KOPT-K1 (cell line): ENCODE data around the gene KRTAP9-3.
"Not testable (repeated sequence)": the region's sequence is repeated elsewhere in the genome, so short reads cannot be mapped to it uniquely, and the experiment has no call there.

ENCODE experiments used
- H3K27ac ChIP-seq: fragments of 200-600 bp; sonication (generic); 2 replicates; pipeline ENCODE4 v1.5.1; 2016; ENCODE audit warnings: antibody characterized with exemption, mild to moderate bottlenecking, low read depth, low read length; ENCODE audit not compliant: poor library complexity, severe bottlenecking
- H3K36me3 ChIP-seq: fragments of 200-600 bp; sonication (generic); 2 replicates; pipeline ENCODE4 v1.5.1; 2017; ENCODE audit warnings: antibody characterized with exemption, mild to moderate bottlenecking, low read length, moderate library complexity; ENCODE audit not compliant: insufficient read depth
- H3K9me3 ChIP-seq: fragments of 200-600 bp; sonication (generic); 2 replicates; pipeline ENCODE4 v1.5.1; 2017; ENCODE audit warnings: antibody characterized with exemption, low read length, mild to moderate bottlenecking; ENCODE audit not compliant: insufficient read depth, poor library complexity, severe bottlenecking

Gene KRTAP9-3

DNA sequence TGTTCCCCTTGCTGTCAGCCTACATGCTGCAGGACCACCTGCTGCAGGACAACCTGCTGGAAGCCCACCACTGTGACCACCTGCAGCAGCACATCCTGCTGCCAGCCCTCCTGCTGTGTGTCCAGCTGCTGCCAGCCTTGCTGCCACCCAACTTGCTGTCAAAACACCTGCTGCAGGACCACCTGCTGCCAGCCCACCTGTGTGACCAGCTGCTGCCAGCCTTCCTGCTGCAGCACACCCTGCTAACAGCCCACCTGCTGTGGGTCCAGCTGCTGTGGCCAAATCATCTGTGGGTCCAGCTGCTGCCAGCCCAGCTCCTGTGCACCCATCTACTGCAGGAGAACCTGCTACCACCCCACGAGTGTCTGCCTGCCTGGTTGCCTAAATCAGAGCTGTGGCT is 39.1 kb downstream of the KRTAP9-3 start:
- H3K9me3 ChIP-seq, H3K36me3 ChIP-seq, H3K27ac ChIP-seq: not testable (repeated sequence)

DNA sequence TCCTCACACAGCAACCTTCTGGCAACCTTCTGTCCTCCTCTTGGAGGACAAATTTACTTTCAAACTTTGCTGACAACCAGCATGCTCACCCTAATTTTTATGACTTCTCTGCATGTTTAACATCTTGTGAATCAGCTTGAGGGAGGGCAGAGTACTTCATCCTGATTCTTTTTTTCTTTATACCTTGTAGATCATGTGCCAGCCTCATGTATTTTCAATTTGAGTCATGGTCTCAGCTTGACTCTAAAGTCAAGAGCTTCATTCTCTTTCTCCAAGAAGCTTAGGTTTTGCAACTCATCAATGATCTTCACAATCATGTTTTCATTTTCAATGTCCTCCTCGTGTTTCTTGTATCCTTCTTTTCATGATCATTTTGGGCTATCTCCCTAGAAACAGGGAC is 39.6 kb downstream of the KRTAP9-3 start:
- H3K27ac ChIP-seq, result no peak overlapping the region
- H3K36me3 ChIP-seq, result no peaks in the 10 kb centered on the region
- no peaks in the 10 kb centered on the region for H3K9me3 ChIP-seq

DNA sequence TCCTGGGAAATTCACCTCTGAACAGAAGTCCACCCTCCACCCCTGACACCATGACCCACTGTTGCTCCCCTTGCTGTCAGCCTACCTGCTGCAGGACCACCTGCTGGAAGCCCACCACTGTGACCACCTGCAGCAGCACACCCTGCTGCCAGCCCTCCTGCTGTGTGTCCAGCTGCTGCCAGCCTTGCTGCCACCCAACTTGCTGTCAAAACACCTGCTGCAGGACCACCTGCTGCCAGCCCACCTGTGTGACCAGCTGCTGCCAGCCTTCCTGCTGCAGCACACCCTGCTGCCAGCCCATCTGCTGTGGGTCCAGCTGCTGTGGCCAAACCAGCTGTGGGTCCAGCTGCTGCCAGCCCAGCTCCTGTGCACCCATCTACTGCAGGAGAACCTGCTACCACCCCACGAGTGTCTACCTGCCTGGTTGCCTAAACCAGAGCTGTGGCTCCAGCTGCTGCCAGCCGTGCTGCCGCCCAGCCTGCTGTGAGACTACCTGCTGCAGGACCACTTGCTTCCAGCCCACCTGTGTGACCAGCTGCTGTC is 43.5 kb downstream of the KRTAP9-3 start, which contains the start of gene KRTAP9-7:
KRTAP9-7 (plus strand) TSS at position 51 of the 543 bp plus-strand sequence; CDS start at position 51, 0 bp downstream.
- not testable (repeated sequence) for H3K9me3 ChIP-seq, H3K36me3 ChIP-seq, H3K27ac ChIP-seq

DNA sequence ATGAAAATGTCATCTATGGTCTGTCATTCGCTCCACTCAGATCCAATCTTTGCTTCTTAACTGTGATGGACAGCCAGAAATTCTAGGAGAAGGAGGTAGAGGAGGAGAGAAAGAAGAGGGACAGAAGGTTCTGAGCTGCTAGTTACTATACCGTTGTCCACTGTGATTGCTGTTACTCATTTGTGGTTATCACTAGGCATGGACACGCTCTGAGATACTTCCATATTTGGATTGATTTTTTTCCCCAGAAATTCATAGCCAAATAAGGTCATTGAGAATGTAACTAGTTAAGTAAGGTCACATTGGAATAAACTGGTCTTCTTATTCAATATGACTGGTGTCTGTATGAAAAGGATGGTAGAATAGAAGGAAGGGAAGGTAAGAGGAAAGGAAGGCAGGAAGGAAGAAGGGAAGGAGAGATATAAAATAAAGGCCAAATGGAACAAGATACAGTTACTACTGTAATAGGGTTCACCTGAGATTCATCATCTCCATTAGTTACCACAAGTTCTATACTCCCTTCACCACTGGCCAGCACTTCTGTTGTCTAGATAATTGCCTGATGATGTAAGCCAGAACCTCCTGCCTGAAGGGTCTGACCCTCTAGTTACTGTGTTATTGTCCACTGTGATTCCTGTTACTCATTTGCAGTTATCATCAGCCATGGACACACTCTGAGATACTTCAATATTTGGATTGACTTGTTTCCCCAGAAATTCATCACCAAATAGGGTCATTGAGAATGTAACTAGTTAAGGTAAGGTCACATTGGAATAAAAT is 46.1 kb downstream of the KRTAP9-3 start:
- no peak overlapping the region for H3K27ac ChIP-seq
- no peaks in the 10 kb centered on the region for H3K9me3 ChIP-seq
- no peaks in the 10 kb centered on the region for H3K36me3 ChIP-seq
